Ascending aorta (tissue), 2 donors: ENCODE data around the gene ZNF79. TPM values are rescaled to one million over a fixed set of nuclear protein-coding genes. Genes with fewer than 3 reads are reported as not detected.

Experiments
- DNase-seq, 2 donors: peaks; one replicate each; pipeline ENCODE4 v3.0.0-alpha.2; 2019; ENCODE audit warnings: low spot score in 2 of 2
- H3K27ac ChIP-seq, 2 donors: fragments of 200-600 bp; sonication (generic); one replicate each; pipeline ENCODE4 v1.5.1; 2016 to 2017; ENCODE audit warnings: mild to moderate bottlenecking in 1 of 2
- H3K27me3 ChIP-seq: fragments of 200-600 bp; sonication (generic); one replicate; pipeline ENCODE4 v1.5.1; 2017
- H3K36me3 ChIP-seq, 2 donors: fragments of 200-600 bp; sonication (generic); one replicate each; pipeline ENCODE4 v1.5.1; 2016
- H3K4me1 ChIP-seq, 2 donors: fragments of 200-600 bp; sonication (generic); one replicate each; pipeline ENCODE4 v1.5.1; 2016 to 2017; ENCODE audit warnings: mild to moderate bottlenecking in 1 of 2
- H3K4me3 ChIP-seq, 2 donors: fragments of 200-600 bp; sonication (generic); one replicate each; pipeline ENCODE4 v1.5.1; 2016 to 2017; ENCODE audit warnings: mild to moderate bottlenecking in 1 of 2
- H3K9me3 ChIP-seq, 2 donors: fragments of 200-600 bp; sonication (generic); one replicate each; pipeline ENCODE4 v1.5.1; 2016
- intact Hi-C: fragments of 100-400 bp; cut with DNase I; formaldehyde crosslinking; loops from one replicate; pipeline ENCODE4 v1.15.1; 2023
- total RNA-seq: library from RNA; depleted of rRNA; stranded (reverse); fragments of >200 nt; gene quantifications from one replicate; pipeline ENCODE4 v1.1.0, GENCODE V29; 2016
- TF ChIP-seq, protein P1 (sequence below), 3 experiments: fragments of 200-600 bp in 2 of 3; fragments of 450-650 bp in 1 of 3; sonication (generic) in 2 of 3; IDR thresholded peaks; one replicate each; pipeline ENCODE4 v1.5.1; 2016 to 2019; ENCODE audit warnings: antibody characterized with exemption in 3 of 3, mild to moderate bottlenecking in 1 of 3, moderate library complexity in 1 of 3

ZNF79 gene
- total RNA-seq, 1 donor from 2014 or later: 2.9 TPM

DNA sequence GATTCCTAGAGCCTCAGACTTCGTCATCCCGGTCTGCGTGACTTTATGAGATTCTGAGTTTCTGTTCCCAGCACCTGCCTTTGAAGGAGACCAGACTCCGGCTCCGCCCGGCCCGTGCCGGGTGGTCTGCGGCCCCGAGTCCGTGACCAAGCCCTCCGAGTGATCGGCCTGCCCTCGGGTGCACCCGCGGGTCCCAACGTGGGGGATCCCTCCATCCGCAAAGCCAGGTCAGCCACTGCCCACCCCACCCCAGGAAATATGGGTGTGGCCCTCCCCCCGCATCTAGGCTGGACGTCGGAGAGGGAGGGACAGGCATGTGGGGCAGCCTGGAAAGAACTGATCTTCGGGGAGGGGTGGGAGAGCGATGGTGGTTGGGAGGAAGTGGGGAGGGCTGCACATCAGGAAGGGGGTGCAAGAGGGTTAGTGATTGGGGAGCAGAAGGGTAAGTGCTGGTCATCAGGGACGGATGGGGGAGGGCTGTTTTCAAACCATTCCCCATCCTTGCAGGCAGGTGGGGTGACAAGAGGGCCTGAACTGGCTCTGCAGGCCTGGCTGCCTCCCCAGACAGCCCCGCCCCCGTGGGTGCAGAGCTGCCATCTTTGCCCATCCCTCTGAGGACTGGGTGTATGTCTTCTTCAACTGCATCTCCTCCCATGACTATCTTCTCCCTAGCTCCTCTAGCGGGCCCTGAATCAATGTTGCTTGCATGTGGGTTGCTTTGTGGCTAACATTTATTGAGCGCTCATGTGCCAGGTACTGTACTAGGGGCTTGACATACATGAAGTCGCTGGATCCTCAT lies 27.9 kb downstream of the ZNF79 start:
- Histone ChIP-seq H3K27ac (peak overlapping the region; percentile 91 to 94), H3K36me3 (peaks cover 27 to 56% of the 10 kb centered on the region in 2 donors), H3K27me3 (no peaks in the 10 kb centered on the region), H3K4me1 (peaks cover 9 to 20% of the 10 kb centered on the region in 2 donors), H3K4me3 (peak overlapping the region; percentile 75 to 82), H3K9me3 (no peaks in the 10 kb centered on the region)
- DNase-seq: peak in 1 of 2 donors; percentile 70
- intact Hi-C loops: loop anchor here (1.0 kb wide), 2 partner anchors 28 to 56 kb away; partner anchors contain the start of gene ZNF79
- TF ChIP-seq, protein P1, sequence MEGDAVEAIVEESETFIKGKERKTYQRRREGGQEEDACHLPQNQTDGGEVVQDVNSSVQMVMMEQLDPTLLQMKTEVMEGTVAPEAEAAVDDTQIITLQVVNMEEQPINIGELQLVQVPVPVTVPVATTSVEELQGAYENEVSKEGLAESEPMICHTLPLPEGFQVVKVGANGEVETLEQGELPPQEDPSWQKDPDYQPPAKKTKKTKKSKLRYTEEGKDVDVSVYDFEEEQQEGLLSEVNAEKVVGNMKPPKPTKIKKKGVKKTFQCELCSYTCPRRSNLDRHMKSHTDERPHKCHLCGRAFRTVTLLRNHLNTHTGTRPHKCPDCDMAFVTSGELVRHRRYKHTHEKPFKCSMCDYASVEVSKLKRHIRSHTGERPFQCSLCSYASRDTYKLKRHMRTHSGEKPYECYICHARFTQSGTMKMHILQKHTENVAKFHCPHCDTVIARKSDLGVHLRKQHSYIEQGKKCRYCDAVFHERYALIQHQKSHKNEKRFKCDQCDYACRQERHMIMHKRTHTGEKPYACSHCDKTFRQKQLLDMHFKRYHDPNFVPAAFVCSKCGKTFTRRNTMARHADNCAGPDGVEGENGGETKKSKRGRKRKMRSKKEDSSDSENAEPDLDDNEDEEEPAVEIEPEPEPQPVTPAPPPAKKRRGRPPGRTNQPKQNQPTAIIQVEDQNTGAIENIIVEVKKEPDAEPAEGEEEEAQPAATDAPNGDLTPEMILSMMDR (IDR thresholded peaks at IDR 0.05): no peak

DNA sequence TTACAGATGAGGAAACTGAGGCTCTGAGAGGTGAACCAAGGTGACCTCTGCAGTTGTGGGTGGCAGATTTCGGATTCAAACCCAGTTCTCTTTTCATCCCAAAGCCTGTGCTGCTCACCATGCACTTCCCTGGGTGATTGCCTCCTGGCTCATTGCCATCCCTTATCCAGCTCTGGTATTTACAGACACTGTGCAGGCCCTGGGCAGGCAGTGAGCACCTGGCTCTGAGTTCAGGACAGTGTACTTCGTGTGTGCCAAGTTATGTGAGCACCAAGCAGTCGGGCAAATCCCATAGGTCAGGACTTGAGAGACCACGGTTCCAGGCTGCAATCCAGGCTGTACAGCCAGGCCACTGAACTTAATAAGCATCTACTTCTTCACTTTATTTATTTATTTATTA lies 28.5 kb downstream of the ZNF79 start:
- peak overlapping the region in 1 of 2 donors; percentile 94 for H3K27ac ChIP-seq
- peaks cover 9 to 20% of the 10 kb centered on the region in 2 donors for H3K4me1 ChIP-seq
- TF ChIP-seq, protein P1 (IDR thresholded peaks at IDR 0.05): no peak
- intact Hi-C loops: no loop called here
- H3K27me3 ChIP-seq: no peaks in the 10 kb centered on the region
- peak overlapping the region; percentile 75 to 82 for H3K4me3 ChIP-seq
- peaks cover 27 to 56% of the 10 kb centered on the region in 2 donors for H3K36me3 ChIP-seq
- peak in 1 of 2 donors; percentile 75 for DNase-seq
- H3K9me3 ChIP-seq: no peaks in the 10 kb centered on the region

DNA sequence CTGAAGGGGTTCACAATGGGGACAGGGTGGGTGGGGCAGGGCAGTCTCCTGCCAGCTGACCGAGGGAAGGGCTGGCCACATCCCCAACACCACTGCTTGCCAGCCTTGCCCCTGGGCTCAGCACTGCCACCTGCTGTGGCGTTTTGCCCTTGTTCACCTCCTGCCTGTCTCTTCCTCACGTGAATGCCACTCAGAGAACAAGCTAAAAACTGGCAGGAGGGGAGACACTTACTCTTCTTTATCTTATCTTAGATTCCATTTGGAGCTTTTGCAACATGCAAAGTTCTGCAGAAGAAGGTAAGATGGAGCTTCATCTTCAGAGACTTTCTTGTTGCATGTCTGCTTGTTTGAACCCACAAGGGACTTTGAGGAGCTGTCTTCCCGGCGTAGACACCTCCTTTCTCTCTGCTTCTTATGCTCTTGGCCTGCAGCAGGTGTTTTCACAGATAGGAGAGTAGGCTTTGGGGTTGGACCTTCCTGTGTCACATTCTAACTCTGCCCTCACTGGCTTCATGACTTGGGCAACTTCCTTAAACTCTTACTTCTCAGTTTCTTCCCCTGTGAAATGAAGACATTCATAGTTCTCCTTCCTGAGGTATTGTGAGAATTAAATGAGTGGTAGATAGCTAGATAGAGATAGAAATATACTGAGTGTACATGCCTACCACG lies 31.3 kb downstream of the ZNF79 start:
- H3K4me3 ChIP-seq: no peak overlapping the region
- H3K36me3 ChIP-seq: peaks cover 34 to 53% of the 10 kb centered on the region in 2 donors
- intact Hi-C loops: no loop called here
- H3K27me3 ChIP-seq: no peaks in the 10 kb centered on the region
- peaks cover 3 to 12% of the 10 kb centered on the region in 2 donors for H3K4me1 ChIP-seq
- no peaks in the 10 kb centered on the region for H3K9me3 ChIP-seq
- DNase-seq: no peak
- H3K27ac ChIP-seq: no peak overlapping the region
- TF ChIP-seq, protein P1 (IDR thresholded peaks at IDR 0.05): peak in 1 of 3 experiments; percentile 22

DNA sequence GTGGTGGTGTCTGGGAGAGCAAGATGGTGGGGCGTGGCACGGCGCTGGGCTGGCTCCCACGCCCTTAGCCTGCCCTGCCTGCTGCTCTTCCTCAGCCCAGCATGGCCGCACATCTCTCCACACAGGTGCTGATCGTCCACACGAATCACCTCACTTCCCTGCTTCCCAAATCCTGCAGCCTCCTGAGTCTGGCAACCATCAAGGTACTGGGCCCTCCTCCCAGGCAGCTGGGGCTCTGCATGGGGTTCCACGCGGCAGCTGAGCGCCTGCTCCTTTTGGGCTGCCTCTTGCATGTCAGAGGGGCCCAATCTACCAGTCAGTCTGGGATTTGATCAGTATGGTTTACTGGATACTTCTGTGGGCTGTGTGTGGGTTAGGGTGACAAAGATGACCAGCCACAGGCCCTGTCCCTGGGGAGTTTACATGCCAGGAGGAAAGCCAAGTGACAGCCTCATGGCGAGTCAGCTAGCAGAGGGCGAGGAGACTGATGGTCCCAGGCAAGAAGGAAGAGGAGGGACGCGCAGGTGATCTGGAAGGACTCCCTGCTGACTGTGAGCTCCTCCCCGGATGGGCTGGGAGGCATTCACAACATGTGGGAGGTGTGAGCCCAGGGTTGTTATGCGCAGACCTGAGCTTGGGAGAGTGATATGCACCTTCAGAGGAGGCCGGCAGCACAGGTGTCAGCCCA lies 33.2 kb downstream of the ZNF79 start:
- Histone ChIP-seq H3K9me3 (no peaks in the 10 kb centered on the region), H3K27me3 (no peaks in the 10 kb centered on the region), H3K27ac (no peak overlapping the region), H3K36me3 (peaks cover 51 to 69% of the 10 kb centered on the region in 2 donors), H3K4me3 (no peak overlapping the region), H3K4me1 (peaks cover 3 to 9% of the 10 kb centered on the region in 2 donors)
- TF ChIP-seq, protein P1 (IDR thresholded peaks at IDR 0.05): no peak
- DNase-seq: no peak
- intact Hi-C loops: no loop called here

DNA sequence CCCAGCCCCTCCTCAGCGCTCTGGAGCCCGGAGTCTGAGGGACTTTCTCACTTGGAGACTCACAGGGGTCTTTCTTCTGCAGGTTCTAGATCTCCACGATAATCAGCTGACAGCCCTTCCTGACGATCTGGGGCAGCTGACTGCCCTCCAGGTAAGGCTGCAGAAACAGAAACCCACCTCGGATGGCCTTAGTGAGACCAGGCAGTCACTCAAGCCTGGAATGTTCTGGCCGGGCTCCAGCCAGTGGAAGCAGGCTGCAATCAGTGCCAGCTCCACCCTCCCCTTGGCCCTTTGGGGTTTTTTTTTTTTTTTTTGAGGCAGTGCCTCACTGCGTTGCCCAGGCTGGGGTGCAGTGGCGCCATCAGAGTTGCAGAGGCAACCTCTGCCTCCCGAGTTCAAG lies 34.7 kb downstream of the ZNF79 start:
- Histone ChIP-seq H3K36me3 (peaks cover 67 to 82% of the 10 kb centered on the region in 2 donors), H3K4me3 (no peak overlapping the region)
- intact Hi-C loops: no loop called here

More for the DNA sequence above, 34.7 kb downstream of the ZNF79 start:
- Histone ChIP-seq H3K9me3 (no peaks in the 10 kb centered on the region), H3K27ac (no peak overlapping the region), H3K4me1 (peaks cover 0 to 4% of the 10 kb centered on the region in 2 donors), H3K27me3 (no peaks in the 10 kb centered on the region)
- TF ChIP-seq, protein P1 (IDR thresholded peaks at IDR 0.05): no peak
- DNase-seq: no peak
